ENCODE results near the gene LEMD3.

The LEMD3 gene

DNA sequence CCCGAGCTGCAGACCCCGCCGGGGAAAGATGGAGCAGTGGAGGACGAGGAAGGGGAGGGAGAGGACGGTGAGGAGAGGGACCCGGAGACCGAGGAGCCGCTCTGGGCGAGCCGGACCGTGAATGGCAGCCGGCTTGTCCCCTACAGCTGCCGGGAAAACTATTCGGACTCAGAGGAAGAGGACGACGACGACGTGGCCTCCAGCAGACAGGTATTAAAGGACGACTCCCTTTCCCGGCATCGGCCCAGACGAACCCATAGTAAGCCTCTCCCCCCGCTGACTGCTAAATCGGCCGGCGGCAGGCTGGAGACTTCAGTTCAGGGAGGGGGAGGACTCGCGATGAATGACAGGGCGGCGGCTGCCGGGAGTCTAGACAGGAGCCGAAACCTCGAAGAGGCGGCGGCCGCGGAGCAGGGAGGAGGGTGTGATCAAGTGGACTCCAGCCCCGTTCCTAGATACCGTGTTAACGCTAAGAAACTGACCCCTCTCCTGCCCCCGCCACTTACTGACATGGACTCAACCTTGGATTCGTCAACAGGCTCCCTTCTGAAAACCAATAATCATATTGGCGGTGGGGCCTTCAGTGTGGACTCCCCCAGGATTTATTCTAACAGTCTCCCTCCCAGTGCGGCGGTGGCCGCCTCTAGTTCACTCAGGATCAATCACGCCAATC, 962 bp downstream of the LEMD3 start:
- peak; percentile 64 for DNase-seq

GRCh38 chr12:65171073-65171472, 1.7 kb downstream of the LEMD3 start:
- no peak for DNase-seq

- peak; percentile 37 for DNase-seq
Measured at GRCh38 chr12:65171870-65172269, 2.5 kb downstream of the LEMD3 start.

GRCh38 chr12:65175385-65175784, 6.0 kb downstream of the LEMD3 start:
- no peak for DNase-seq

DNA sequence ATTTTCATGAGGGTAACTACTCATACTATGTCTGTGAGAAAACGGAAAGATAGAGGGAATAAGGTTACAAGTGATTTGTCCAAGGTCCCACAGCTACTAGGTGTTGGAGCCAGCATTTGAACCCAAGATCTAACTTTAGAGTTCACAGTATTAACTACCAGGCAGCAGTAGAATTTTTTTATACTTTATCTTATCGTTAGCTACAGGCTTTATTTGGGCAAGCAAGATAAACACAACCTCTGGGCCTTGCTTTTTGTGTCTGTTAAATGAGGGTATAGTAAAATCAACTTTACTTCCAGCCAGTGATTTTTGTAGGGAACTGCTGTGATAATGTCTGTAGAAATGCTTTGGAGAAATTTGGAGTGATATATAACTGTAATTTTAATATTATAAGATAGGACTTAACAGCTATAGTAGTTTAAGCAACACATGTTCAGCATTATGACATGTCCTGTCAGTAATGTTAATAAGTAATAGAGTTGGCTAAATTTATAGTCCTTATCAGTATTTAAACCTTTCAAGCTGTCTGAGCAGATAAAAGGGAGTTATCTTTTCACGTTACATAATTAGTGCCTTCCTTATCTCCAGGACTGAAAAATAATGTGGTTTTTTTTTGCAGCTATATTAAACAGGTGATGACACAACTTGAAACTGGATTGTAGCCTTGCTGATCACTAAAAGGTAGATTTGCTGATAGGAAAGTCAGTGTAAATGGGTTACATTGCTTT, 12.8 kb downstream of the LEMD3 start:
- DNase-seq = no peak

GRCh38 chr12:65184176-65184857, 14.9 kb downstream of the LEMD3 start:
- no peak for DNase-seq

GRCh38 chr12:65184858-65185229, 15.5 kb downstream of the LEMD3 start:
- no peak for DNase-seq

DNA sequence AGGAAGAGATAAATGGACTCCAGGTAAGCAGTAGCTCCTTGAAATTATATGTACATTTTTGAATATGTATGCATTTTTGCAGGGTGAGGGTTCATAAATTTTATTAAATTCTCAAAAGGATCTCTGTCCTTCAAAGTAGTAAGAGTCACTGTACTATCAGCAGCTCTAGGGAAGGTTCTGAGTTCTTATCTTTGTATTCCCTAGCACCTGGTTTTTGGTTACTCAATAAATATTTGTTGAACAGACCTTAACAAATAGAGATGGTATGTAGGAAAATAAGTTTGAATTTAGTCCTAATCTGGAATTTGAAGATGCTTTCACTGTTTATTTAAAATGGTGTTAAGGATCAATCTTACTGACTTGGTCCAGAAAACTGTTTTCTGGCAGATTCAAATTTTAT, 18.3 kb downstream of the LEMD3 start:
- DNase-seq = no peak

DNA sequence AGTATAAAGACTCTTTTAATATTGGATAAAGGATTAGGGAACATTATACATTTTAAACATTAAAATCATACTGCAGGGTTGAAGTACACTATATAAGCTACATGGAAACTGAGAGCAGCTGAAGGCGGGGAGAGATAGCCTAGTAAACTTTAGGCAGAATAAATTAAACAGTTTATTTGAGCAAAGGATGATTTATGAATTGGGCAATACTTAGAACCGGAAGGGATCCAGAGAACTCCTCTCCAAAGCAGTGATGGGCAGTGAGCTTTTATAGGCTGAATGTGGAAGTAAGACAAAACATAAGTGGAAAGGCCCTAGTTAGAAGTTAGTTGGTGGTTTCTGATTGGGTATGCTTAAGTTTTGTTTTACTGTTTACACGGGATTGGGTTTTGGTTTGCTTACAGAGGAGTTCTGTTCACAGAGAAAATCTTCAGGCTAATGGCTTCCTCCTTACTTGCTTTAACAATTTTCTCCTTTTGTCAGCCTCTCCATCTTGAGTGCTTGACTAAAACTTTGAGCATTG, 18.9 kb downstream of the LEMD3 start:
- DNase-seq = no peak

GRCh38 chr12:65189028-65189718, 19.8 kb downstream of the LEMD3 start:
- DNase-seq = no peak

GRCh38 chr12:65192963-65193516, 23.7 kb downstream of the LEMD3 start:
- DNase-seq = no peak

DNA sequence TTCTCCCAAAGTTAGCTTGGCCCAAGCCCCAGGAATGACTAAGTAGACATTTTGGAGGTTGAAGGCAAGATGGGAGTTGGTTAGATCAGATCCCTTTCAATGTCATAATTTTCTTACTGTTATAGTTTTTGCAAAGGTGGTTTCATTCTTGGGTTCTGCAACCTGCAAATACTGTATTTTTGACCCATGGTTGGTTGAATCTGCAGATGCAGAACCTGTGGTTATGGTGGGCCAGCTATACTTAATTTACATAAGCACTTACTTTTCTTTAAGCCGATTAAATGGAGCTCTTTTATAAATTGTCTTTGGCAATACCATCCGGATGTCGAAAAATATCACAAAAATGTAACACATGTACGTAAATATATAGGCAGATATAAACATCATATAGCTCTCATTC, 25.6 kb downstream of the LEMD3 start:
- no peak for DNase-seq

GRCh38 chr12:65195387-65196055, 26.1 kb downstream of the LEMD3 start:
- DNase-seq = no peak

- no peak for DNase-seq
Measured at GRCh38 chr12:65196762-65197567, 27.6 kb downstream of the LEMD3 start.

GRCh38 chr12:65199604-65200003, 30.2 kb downstream of the LEMD3 start:
- DNase-seq = no peak

DNA sequence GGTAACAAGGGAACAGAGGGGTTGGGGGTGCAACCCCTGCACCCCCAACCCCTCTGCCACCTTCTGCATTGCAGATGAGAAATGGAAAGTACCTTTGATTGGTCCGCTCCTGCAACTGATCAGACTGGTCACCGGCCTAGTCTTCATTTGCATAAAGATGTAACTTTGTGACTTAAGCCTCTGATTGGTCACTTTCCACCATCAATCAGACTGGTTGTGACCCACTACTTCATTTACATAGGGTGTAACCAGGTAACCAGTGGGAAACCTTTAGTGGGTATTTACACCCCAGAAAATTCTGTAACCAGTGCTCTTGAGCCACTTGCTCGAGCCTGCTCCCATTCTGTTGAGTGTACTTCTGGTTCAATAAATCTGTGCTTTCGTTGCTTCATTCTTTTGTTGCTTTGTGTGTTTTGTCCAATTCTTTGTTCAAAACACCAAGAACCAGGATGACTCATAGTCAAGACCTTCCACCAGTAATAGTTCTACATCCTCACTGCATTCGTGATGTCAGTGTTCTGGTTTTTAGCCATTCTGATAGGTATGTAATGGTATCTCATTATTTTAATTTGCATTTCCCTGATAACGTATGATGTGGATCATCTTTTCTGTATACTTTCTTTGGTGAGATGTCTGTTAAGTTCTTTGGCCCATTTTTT, 30.8 kb downstream of the LEMD3 start:
- DNase-seq = no peak

DNA sequence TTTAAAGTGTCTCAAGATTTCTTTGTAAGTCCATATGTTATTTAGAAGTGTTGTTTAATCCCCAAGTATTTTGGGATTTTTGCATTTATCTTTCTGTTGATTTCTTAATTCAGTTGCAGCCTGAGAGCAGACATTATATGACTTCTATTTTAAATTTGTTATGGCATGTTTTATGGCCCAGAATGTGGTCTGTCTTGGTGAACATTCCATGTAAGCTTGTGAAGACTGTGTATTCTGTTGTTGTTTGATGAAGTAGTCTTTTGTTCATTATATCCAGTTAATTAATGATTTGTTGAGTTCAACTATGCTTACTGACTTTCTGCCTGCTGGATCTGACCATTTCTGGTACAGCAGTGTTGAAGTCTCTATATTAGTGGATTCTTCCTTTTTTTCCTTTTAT, 34.0 kb downstream of the LEMD3 start:
- no peak for DNase-seq

DNA sequence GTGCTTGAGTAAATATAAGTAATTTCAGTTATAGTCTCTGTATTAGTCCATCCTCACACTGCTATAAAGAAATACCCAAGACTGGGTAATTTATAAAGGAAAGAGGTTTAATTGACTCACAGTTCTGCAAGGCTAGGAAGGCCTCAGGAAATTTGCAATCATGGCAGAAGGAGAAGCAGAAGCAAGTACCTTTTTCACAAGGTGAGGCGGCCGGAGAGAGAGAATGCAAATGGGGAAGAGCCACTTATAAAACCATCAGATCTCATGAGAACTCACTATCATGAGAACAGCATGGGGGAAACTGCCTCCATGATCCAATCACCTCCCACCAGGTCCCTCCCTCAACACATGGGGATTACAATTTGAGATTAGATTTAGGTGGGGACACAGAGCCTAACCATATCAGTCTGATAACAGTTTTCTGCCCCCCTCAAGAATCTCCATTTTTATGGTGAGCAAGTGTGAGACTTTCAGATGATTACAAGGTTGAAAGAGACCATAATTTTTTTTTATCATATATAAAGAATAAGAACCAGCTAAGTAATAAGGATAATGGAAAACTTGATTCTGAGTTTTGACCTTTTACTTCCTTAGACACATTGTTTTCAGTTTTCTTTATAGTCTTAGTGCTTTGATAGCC, 35.6 kb downstream of the LEMD3 start:
- no peak for DNase-seq

GRCh38 chr12:65205886-65206285, 36.5 kb downstream of the LEMD3 start:
- DNase-seq = no peak

DNA sequence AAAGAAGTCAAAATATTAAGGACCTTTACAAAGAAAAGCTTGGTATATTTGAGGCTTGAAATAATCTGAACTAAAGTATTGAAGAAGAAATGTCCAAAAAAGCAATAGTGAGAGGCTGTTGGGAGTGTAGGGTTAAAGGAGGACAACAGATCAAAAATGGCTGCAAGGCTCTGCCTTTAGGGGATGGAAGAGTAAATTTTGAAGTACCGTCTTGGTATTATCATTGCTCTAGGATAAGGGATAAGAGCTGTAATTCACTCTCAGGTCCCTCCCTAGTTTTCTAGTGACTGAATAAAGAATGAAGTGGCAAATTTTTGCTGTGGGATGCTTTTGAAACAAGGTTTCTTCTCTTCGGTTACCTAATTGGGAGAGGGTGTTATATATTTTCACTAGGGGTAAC, 38.7 kb downstream of the LEMD3 start:
- DNase-seq = no peak
